Measurements from ENCODE around the gene ICAM3.
"Not testable (repeated sequence)": the region's sequence is repeated elsewhere in the genome, so short reads cannot be mapped to it uniquely, and the experiment has no call there.

Gene ICAM3

GRCh38 chr19:10339380-10339960, at the start of gene ICAM3:
Gene ICAM3 (minus strand): TSS chr19:10339624. CDS start chr19:10339614, 10 bp downstream.
- DNase-seq: no peak

- peak; percentile 71 for DNase-seq
Measured at GRCh38 chr19:10388957-10389356, 49.5 kb upstream of the ICAM3 start.

- DNase-seq: no peak
Measured at GRCh38 chr19:10384580-10384979, 45.2 kb upstream of the ICAM3 start.

- not testable (repeated sequence) for DNase-seq
Measured at GRCh38 chr19:10383223-10383499, 43.7 kb upstream of the ICAM3 start.

- peak; percentile 99 for DNase-seq
Measured at GRCh38 chr19:10380313-10381102, 41.1 kb upstream of the ICAM3 start, which contains the start of gene TYK2. Gene TYK2 (minus strand): TSS chr19:10380572. CDS start chr19:10378406, 2,166 bp downstream.

GRCh38 chr19:10379880-10380312, 40.5 kb upstream of the ICAM3 start:
- no peak for DNase-seq

- no peak for DNase-seq
Measured at GRCh38 chr19:10378124-10378523, 38.7 kb upstream of the ICAM3 start.

- DNase-seq: not testable (repeated sequence)
Measured at GRCh38 chr19:10377140-10377640, 37.8 kb upstream of the ICAM3 start.

- DNase-seq: no peak
Measured at GRCh38 chr19:10374931-10375330, 35.5 kb upstream of the ICAM3 start.

- no peak for DNase-seq
Measured at GRCh38 chr19:10372690-10373089, 33.3 kb upstream of the ICAM3 start.

- DNase-seq: no peak
Measured at GRCh38 chr19:10368101-10368803, 28.8 kb upstream of the ICAM3 start.

GRCh38 chr19:10366950-10367512, 27.6 kb upstream of the ICAM3 start:
- DNase-seq: not testable (repeated sequence)

- no peak for DNase-seq
Measured at GRCh38 chr19:10365518-10365917, 26.1 kb upstream of the ICAM3 start.

- no peak for DNase-seq
Measured at GRCh38 chr19:10364644-10365043, 25.2 kb upstream of the ICAM3 start.

- DNase-seq: no peak
Measured at GRCh38 chr19:10363789-10364281, 24.4 kb upstream of the ICAM3 start.

- DNase-seq: no peak
Measured at GRCh38 chr19:10362259-10362658, 22.8 kb upstream of the ICAM3 start.

- DNase-seq: no peak
Measured at GRCh38 chr19:10361569-10362011, 22.2 kb upstream of the ICAM3 start.

GRCh38 chr19:10356431-10356830, 17.0 kb upstream of the ICAM3 start:
- no peak for DNase-seq

GRCh38 chr19:10353793-10354391, 14.5 kb upstream of the ICAM3 start:
- DNase-seq: peak; percentile 45

- DNase-seq: no peak
Measured at GRCh38 chr19:10352764-10353671, 13.6 kb upstream of the ICAM3 start.

GRCh38 chr19:10346509-10346908, 7.1 kb upstream of the ICAM3 start:
- no peak for DNase-seq

GRCh38 chr19:10344780-10345179, 5.4 kb upstream of the ICAM3 start:
- no peak for DNase-seq

Measured in fibroblast of skin of right biceps (primary cell).